Measurements from ENCODE around the gene TLCD4.

GRCh38 chr1:95080879-95081278 is 36.3 kb upstream of the TLCD4 start:
- no peak for TF ChIP-seq TEAD4 (IDR thresholded peaks at IDR 0.05; ENCODE audit: low read depth, low read length)
- no peak for TF ChIP-seq CTCF (IDR thresholded peaks at IDR 0.05; ENCODE audit: control extremely low read depth in 1 of 3, insufficient read depth in 1 of 3, low read depth in 1 of 3, low read length in 3 of 3)
- no peak for TF ChIP-seq POLR2A (IDR thresholded peaks at IDR 0.05; ENCODE audit: control extremely low read depth in 1 of 2, low read depth in 2 of 2, low read length in 2 of 2)
- TF ChIP-seq RBBP5 (IDR thresholded peaks at IDR 0.05; ENCODE audit: borderline replicate concordance, low read depth, low read length) = no peak
- no peak for TF ChIP-seq RXRA (IDR thresholded peaks at IDR 0.05; ENCODE audit: insufficient read depth, low read depth, low read length)
- no peak for TF ChIP-seq SUZ12 (IDR thresholded peaks at IDR 0.05; ENCODE audit: low read length)
- no peak for TF ChIP-seq EZH2 (IDR thresholded peaks at IDR 0.05; ENCODE audit: low read depth, low read length, severe bottlenecking)
- TF ChIP-seq PHF8 (conservative IDR thresholded peaks at IDR 0.05; ENCODE audit: low read depth, low read length) = no peak
- no peak for TF ChIP-seq MAFK (IDR thresholded peaks at IDR 0.05; ENCODE audit: low read depth, low read length)
- no peak for TF ChIP-seq SP2 (IDR thresholded peaks at IDR 0.05; ENCODE audit: low read length)
- no peak for TF ChIP-seq CBX8 (IDR thresholded peaks at IDR 0.05; ENCODE audit: borderline replicate concordance, low read depth, low read length)
- TF ChIP-seq MAX (IDR thresholded peaks at IDR 0.05) = no peak

Measured in H1 (cell line).